Islet of Langerhans (tissue), 1 donor: Measurements from ENCODE around the gene GPC6.
"Not testable (repeated sequence)": the region's sequence is repeated elsewhere in the genome, so short reads cannot be mapped to it uniquely, and the experiment has no call there.

Experiments used
- FAIRE-seq: peaks from one replicate; lab custom pipeline; 2011; peaks lifted over from hg19 to GRCh38; lab: Jason Lieb, UNC

GPC6 gene

DNA sequence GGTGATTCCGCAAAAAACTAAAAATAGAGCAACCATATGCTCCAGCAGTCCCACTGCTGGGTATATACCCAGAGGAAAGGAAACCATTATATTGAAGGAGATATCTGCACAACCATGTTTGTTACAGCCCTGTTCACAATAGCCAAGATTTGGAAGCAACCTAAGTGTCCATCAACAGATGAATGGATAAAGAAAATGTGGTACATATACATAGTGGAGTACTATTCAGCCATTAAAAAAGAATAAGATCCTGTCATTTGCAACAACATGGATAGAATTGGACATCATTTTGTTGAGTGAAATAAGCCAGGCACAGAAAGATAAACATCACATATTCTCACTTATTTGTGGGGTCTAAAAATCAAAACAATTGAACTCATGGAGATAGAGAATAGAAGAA is 97.3 kb downstream of the GPC6 start:
- not testable (repeated sequence) for FAIRE-seq

GRCh38 chr13:93325303-93326233 is 99.0 kb downstream of the GPC6 start:
- FAIRE-seq = no peak

DNA sequence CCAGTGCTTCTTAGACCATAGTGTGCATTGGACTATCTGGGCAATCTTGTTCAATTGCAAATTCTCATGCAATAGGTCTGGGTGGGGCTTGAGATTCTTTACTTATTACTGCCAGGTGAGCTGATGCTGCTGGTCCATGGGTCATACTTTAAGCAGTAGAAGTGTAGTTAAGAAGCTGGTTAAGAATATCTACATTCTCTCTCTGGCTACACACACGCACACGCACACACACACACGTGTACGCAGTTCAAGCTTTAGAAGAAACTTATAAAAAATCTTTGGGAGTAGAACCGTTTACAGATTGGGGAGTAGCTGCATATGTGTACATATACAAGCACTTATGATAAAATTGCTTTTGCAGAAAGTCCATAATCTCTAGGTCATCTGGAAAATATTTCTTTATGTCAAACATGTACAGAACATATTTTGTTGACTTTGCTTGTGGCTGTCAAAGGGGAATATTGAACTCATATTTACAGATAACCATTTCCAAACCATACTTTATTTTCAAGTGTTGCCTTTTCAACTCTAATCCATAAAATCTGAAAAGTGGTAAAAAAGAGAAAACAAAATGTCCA is 99.7 kb downstream of the GPC6 start:
- no peak for FAIRE-seq

- no peak for FAIRE-seq
These were observed 102.3 kb downstream of the GPC6 start for GRCh38 chr13:93328943-93329342.

DNA sequence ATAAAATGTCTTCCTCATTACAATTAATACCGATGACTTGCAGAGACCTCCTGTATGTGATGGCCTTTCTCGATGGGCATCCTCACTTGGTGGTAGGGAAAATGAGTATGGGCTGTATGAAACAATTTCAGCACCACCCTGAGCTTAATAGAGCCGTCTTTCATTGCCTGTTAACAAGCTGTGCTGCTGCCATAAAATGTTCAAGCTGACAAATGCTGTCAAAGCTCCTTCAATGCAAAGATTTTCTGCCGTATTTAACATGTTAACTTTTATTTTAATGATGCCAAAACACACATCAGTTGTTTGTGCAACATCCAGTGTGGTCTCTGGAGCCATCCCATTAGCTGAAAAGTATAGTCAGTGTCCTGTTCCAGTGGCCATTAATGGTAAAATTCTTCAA is 110.1 kb downstream of the GPC6 start:
- FAIRE-seq = no peak

- no peak for FAIRE-seq
These were observed 111.4 kb downstream of the GPC6 start for GRCh38 chr13:93338030-93338429.

DNA sequence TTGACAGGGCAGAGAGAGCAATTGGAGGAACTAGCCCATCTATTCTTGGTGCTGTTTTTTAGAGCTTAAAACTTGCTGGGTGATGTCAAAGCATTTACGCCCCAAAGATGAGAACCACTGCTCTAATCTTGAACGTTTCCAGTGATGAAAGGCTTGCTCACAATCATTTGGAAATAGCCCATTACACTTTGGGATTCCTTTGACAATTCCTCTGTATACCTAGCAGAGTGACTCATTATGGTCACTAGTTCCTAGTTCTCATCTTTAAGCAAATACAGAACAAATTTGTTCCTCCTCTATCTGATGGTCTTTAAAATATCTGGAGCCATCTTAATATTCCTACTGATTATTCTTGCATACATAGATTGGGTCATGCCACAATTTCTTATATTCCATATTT is 112.3 kb downstream of the GPC6 start:
- no peak for FAIRE-seq

- no peak for FAIRE-seq
These were observed 112.9 kb downstream of the GPC6 start for GRCh38 chr13:93339550-93339949.

DNA sequence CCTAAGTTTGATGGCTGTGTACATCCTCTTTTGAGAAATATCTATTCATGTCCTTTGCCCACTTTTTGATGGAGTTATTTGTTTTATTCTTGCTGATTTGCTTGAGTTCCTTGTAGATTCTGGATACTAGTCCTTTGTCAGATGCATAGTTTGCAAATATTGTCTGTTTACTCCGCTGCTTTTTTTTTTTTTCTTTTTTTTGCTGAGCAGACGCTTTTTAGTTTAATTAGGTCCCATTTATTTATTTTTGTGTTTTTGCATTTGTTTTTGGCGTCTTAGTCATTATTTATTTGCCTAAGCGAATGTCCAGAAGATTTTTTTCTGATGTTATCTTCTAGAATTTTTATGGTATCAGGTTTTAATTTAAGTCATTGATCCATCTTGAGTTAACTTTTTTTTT is 114.9 kb downstream of the GPC6 start:
- no peak for FAIRE-seq

GRCh38 chr13:93343097-93343496 is 116.5 kb downstream of the GPC6 start:
- FAIRE-seq = no peak

DNA sequence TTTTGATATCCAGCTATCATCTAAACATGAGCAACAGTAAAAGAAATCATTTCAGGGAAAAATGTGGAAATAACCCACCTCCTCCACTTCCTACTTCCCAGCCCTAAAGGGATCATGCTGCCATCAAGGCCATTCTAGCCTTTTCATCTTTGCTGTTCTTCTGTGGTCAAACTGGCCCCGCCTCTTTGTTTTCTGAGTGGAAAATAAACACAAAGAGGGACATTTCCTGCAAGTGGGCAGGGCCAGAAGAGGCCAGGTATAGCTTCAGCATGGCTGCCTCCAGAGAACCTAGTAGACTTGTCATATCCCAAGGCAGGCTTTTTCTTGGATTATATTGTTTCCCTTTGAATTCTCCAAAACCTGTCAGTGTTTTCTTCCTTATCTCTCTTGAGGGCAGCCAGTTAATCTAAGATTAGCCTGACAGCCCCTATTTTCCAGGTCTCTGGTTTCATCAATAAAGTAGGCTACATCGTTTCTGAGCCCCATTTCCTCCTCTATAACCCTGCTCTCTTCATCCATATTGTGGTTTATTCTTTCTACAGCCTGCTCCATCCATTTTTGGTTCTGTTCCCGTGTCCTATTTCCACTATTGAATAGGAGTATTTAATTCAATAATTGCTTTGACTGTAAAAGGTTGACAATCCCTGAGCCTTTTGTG is 117.6 kb downstream of the GPC6 start:
- FAIRE-seq = no peak

DNA sequence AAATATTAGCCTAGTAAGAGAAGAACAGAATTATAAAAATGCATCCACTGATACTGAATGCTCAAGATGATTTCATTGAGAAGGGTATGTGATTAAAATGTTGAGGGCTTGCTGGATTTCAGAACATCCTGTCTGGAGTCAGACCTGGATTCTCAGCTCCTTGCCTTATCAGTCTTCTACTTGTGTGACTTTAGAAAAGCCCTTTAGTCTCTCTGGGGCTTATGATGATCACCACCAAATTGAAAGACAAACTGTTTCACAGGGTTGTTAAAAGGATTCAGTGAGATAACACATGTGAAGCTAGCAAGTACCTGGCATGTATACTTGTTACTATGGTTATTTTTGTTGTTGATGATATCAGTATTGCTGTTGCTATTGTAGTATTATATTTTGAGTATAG is 118.4 kb downstream of the GPC6 start:
- FAIRE-seq = no peak

- no peak for FAIRE-seq
These were observed 119.2 kb downstream of the GPC6 start for GRCh38 chr13:93345770-93346169.

DNA sequence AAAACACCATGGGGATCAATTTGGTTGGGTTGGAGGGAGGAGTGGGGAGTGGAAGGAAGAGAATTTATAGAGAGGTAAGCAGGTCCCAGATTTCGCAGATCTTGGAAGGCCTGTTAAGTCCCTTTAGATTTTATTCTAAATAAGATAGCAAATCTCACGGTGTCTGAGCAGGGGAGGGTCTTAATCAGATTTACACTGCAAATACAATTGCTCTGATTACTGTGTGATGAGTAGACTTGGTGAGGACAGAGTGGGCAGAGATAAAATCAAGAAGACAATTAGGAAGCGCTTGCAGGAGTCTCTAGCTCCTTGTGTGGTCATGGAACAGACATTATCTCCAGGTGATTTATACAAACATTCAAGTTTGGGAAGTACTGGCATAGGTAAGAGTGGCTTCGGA is 126.0 kb downstream of the GPC6 start:
- FAIRE-seq = no peak

DNA sequence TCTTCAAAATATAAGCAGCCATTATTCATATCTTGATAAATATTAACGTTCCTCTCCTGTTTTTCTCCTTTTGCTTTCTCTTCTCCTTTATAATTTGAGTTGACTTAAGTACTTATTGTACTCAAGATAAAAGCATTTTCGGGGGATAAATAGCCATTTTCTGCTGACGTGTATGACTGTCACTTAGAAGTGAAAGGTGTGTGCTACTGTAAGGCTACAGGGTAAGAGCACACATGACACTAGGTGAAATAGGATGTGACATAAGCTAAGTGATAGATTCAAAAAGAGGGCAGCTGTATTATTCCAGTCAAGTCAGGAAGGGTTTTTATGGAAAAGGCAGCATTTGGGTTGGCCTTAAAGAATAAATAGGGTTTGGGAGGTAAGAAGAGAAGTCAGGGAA is 128.5 kb downstream of the GPC6 start:
- FAIRE-seq = no peak

DNA sequence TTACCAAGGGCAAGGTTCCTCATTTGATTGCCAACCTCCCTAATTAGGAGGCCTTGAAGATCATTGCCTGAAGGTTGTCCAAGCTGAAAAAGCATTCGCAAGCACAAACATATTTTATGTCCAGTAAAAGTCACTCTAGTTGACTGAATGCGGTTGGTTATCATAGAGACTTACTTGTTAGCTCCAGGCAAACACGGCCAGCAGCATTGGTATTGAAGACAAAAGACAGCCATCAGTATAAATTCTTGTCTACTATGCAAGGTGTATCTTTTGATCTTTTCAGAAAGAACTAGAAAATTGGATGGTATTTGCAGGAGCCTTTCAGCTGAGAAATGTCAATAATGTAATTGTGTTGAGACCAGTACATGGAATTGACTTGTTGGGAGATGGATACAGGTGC is 129.9 kb downstream of the GPC6 start:
- no peak for FAIRE-seq

DNA sequence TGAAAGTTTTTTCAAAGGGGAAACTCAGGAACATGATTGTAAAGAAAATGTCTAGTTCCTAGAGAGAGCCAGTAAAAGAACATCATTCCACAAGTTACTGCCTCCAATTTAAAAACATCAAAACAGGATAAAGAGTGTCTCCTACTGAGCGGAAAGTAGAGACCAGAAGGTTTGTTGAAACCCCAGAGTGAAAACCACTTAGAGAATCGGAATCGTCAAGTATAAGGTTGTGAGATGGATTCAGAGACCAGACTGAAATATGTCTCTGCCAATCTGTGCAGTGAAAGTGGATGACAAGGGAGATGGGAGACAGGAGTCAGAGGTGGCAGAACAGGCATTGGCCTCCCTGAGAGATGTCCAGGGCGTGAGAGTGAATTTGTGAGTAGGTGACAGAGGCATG is 133.4 kb downstream of the GPC6 start:
- FAIRE-seq = no peak

DNA sequence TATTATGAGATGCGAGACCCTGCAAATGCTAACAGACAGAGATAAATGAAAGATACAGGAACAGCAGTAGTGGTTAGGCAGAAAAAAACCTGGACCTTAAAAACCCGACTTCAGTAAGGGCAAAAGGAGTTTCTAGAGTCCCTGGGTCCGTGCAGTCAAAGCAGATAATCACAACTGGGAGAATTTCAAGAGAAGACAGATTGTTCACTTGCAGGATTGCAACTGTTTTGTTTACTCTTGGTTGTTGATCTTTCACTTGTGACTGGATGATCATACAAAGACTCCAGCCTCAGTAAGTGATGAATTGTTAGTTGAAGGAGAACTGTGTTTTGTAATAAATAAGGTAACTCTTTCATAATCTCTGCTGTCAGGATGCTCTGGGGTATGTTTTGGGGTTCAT is 135.1 kb downstream of the GPC6 start:
- no peak for FAIRE-seq

GRCh38 chr13:93364166-93364565 is 137.6 kb downstream of the GPC6 start:
- no peak for FAIRE-seq

GRCh38 chr13:93368296-93368695 is 141.7 kb downstream of the GPC6 start:
- FAIRE-seq = no peak

- FAIRE-seq = no peak
These were observed 142.1 kb downstream of the GPC6 start for GRCh38 chr13:93368718-93369117.

GRCh38 chr13:93372856-93373255 is 146.2 kb downstream of the GPC6 start:
- no peak for FAIRE-seq

DNA sequence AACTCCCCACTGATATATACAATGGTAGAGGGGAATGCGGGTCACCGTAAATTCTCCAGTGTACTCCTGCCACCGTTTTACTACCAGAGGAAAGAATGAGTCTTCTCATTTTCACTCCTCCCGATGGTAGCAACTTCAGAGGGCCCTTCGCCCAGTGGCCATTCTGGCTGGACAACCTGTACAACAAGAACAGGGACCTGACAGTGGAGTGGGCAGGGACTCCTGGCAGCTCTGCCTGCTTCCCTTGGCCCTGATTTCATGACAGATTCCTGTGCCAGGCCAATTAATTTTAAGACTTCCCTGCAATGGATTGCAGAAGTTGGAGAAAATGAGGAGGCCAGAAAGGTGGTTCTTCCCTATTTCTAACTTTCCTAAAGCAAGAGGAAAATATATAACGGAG is 148.9 kb downstream of the GPC6 start:
- FAIRE-seq = no peak

DNA sequence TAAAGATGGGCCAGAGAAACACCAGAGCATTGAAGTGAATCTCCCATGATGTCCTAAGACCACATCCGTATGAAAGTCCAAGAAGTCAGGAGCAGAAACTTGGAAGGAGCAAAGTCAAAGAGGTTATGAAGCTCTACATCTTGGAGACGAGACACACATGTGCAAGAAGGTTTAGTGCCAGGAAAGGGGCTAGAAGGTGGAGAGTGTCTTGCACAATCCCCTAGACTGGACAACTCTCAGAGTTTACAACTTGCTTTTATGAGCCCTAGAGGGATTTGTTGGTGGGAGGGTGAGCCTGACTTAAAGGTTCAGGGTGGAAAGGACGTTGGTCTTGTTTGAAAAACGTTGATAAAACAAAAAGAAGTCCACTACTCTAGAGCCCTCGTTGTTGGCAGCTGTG is 150.6 kb downstream of the GPC6 start:
- FAIRE-seq = no peak
